ENCODE results near the gene RGL2. TPM values are rescaled to one million over a fixed set of nuclear protein-coding genes. Genes with fewer than 3 reads are reported as not detected.

Gene RGL2
- total RNA-seq, 1 donor from 2014 or later = 112 TPM

- Mint-ChIP-seq H3K4me1 (peaks cover 18% of the 10 kb centered on the region), H3K9me3 (no peaks in the 10 kb centered on the region), H3K4me3 (no peak overlapping the region), H3K27me3 (ENCODE audit: low read depth) (no peaks in the 10 kb centered on the region), H3K36me3 (peaks cover 28% of the 10 kb centered on the region), H3K27ac (no peak overlapping the region)
- DNase-seq (ENCODE audit: low spot score in 2 of 2, unreplicated experiment in 2 of 2) = no peak
- TF ChIP-seq, protein P1, sequence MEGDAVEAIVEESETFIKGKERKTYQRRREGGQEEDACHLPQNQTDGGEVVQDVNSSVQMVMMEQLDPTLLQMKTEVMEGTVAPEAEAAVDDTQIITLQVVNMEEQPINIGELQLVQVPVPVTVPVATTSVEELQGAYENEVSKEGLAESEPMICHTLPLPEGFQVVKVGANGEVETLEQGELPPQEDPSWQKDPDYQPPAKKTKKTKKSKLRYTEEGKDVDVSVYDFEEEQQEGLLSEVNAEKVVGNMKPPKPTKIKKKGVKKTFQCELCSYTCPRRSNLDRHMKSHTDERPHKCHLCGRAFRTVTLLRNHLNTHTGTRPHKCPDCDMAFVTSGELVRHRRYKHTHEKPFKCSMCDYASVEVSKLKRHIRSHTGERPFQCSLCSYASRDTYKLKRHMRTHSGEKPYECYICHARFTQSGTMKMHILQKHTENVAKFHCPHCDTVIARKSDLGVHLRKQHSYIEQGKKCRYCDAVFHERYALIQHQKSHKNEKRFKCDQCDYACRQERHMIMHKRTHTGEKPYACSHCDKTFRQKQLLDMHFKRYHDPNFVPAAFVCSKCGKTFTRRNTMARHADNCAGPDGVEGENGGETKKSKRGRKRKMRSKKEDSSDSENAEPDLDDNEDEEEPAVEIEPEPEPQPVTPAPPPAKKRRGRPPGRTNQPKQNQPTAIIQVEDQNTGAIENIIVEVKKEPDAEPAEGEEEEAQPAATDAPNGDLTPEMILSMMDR (IDR thresholded peaks at IDR 0.05; ENCODE audit: unreplicated experiment) = no peak
Observed at GRCh38 chr6:33252759-33253158, 46.0 kb downstream of the RGL2 start.

DNA sequence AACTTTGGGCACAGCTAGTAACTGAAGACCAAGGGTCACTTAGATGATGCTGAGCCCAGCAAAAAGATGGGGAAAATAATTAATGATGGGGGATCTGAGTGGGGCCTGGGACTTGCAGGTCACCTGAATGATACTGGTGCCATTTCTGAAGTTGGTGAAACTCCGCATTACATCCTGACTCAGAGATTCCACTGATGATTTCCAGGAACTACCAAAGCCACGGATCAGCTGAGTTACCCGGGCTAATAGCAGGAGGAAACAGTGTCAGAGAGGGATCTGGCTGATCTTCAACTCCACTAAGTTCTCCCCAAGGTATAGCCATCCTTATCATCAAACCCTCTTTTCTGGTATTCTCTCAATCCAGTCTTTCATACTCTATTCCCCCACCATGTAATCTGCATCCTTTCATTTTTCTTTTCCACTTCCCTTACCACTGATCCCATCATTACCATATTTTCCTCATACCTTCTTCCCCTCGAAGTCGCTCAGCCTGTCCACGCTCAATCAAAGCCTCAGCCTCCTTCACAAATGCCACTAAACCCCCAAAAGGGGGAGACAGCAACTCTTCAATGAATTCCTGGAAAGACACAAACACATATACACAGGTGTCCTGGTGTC, 47.2 kb downstream of the RGL2 start:
- TF ChIP-seq, protein P1 (IDR thresholded peaks at IDR 0.05; ENCODE audit: unreplicated experiment) = no peak
- Mint-ChIP-seq H3K27ac (no peak overlapping the region), H3K4me1 (peaks cover 18% of the 10 kb centered on the region), H3K36me3 (peaks cover 25% of the 10 kb centered on the region), H3K4me3 (no peak overlapping the region), H3K27me3 (ENCODE audit: low read depth) (peaks cover 5% of the 10 kb centered on the region), H3K9me3 (no peaks in the 10 kb centered on the region)
- DNase-seq (ENCODE audit: low spot score in 2 of 2, unreplicated experiment in 2 of 2) = no peak

DNA sequence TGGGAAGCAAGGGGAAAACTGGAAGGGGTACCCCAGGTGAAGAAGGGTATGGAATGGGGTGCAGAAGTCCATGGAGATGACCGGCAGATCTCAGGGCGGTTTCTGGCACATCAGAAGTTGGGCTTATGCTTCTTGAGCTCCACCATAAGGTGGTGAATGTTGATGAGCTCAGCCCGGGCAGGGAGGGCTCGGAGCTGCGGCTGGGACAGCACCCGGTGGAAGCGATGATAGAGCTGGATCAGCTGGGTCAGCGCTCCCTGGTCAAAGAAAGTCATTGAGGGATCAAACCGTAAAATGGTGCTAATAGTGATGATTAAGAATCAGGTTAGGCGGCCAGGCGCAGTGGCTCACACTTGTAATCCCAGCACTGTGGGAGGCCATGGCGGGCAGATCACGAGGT, 48.0 kb downstream of the RGL2 start:
- Mint-ChIP-seq H3K27me3 (ENCODE audit: low read depth) (peaks cover 9% of the 10 kb centered on the region), H3K36me3 (peaks cover 22% of the 10 kb centered on the region), H3K4me3 (no peak overlapping the region), H3K9me3 (no peaks in the 10 kb centered on the region), H3K27ac (no peak overlapping the region), H3K4me1 (peaks cover 18% of the 10 kb centered on the region)
- TF ChIP-seq, protein P1 (IDR thresholded peaks at IDR 0.05; ENCODE audit: unreplicated experiment) = no peak
- no peak for DNase-seq (ENCODE audit: low spot score in 2 of 2, unreplicated experiment in 2 of 2)

- Mint-ChIP-seq H3K27ac (peak overlapping the region; percentile 85), H3K27me3 (ENCODE audit: low read depth) (peaks cover 9% of the 10 kb centered on the region), H3K9me3 (no peaks in the 10 kb centered on the region), H3K4me1 (peaks cover 18% of the 10 kb centered on the region), H3K36me3 (peaks cover 21% of the 10 kb centered on the region), H3K4me3 (peak overlapping the region; percentile 81)
- no peak for DNase-seq (ENCODE audit: low spot score in 2 of 2, unreplicated experiment in 2 of 2)
- TF ChIP-seq, protein P1 (IDR thresholded peaks at IDR 0.05; ENCODE audit: unreplicated experiment) = no peak
Observed at GRCh38 chr6:33249732-33250630, 48.8 kb downstream of the RGL2 start.

DNA sequence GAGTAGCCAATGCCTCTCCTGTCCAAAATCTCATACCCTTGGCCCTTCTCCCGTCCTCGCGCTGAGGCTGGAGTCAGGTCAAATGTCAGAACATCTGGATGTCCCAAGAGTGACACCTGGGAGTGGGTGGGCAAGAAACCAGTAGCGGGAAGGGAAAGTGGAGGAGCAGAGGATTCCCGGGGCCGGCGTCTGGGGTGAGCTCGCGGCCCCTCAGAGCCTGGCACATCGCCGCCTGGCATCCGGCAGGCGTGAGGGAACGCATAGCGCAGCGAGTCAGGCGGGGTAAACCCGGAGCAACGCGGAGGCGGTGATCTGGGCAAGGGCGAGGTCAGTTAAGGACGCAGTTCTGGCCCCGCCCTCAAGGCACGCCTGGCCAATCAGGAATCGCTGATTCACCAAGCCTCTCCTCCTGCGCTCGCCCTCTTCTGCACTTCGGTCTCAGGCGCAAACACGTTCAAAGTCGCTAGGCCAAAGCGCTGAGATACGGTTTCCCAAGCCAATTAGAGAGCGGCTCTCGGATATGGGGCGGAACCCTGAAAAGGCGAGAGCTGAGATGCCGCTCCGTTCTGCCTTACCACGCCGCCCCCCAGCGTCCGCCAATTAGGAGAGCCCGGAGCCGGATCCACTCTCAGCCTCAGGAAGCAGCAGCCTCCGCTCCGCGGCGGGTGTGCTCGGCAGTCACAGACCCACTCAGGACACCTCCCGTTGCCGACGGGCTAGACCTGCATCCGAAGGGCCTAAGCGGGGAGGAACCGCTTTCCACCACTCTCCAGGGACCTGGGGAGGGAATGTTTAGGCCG, 49.6 kb downstream of the RGL2 start:
- TF ChIP-seq, protein P1 (IDR thresholded peaks at IDR 0.05; ENCODE audit: unreplicated experiment) = no peak
- H3K4me3 Mint-ChIP-seq = peak overlapping the region; percentile 81
- peak overlapping the region; percentile 85 for H3K27ac Mint-ChIP-seq
- peaks cover 18% of the 10 kb centered on the region for H3K4me1 Mint-ChIP-seq
- DNase-seq (ENCODE audit: low spot score in 2 of 2, unreplicated experiment in 2 of 2) = peak; percentile 80 to 89
- H3K9me3 Mint-ChIP-seq = no peaks in the 10 kb centered on the region
- peaks cover 9% of the 10 kb centered on the region for H3K27me3 Mint-ChIP-seq (ENCODE audit: low read depth)
- peaks cover 21% of the 10 kb centered on the region for H3K36me3 Mint-ChIP-seq

Measured in mesothelial cell of epicardium (in vitro differentiated cells).